ENCODE data around the gene PEMT.
A peak's percentile ranks its signal among the peaks of the same experiment; 100 is the strongest.

PEMT gene

DNA sequence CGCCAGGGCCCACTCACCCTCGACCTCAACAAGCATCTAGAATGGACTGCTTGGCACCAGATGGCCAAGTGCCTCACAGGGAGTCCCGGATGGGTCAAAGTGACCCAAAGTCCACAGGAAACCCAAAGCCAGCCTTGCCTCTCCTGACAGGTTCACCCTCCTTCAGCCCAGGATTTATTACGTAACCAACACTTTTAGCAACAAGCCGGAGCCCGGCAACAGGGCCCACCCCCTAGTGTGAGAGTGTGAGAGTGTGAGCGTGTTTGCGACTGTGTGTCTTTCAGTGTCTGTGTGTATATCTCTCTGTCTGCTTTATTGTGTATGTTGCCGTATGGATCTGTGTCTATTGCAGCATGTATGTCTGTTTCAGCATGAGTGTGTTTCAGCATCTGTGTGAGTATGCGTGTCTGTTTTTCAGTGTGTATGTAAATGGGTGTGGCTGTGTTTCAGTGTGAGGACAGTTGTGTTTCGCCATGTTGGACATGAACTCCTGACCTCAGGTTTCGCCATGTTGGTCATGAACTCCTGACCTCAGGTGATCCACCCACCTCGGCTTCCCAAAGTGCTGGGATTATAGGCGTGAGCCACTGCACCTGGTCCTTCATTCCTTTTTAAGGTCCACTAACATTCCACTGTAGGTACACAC, 13.7 kb upstream of the PEMT start:
- DNase-seq (ENCODE audit: low read depth), result peak; percentile 33

DNA sequence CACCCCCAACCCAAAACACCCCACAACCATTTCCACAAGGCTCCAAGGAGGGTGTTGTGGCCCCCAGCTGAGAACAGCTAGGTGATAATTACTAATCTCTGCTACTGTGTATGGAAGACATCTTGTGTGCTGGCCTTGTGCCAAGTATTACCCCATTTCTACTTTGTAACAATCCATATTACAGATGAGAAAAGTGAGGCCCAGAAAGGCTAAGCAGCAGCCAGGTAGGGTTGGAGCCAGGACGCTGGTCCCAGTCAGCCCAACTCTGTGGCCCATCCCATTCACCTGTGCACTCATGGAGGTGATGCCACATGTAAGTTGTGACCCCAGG, 12.4 kb upstream of the PEMT start:
- no peak for DNase-seq (ENCODE audit: low read depth)

DNA sequence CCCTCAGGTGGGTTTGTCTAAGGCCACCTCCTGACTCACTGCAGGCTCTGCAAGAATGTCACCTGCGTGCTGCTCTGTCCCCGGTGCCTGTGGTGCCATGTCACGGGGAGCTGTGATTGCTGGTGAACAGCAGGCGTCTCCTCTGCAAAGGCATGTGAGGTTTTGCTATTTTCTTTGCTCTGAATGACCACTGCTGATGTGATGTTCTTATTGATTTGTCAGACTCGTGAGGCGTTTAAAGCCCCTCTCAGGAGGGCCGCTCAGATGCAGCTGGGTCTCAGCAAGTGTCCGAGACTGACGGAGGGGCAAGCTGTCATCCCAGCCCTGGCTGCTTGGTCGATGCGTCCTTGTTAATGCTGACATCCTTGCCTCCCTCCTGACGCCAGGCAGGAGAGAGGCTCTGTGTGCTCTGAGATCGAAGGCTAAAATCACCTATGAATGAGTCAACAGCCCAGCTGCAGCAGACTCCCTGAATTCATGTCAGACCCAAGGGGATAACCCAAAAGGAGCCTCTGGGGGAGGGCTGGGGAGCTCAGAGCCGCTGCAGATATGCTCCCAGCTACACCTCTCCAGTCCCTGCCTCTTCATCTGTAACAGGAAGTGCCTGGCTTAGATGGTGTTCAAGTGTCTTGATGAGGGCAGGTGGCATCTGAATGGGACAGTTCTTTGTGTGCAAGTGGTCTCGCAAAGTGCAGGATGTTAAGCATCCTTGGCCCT, 11.8 kb upstream of the PEMT start:
- no peak for DNase-seq (ENCODE audit: low read depth)

DNA sequence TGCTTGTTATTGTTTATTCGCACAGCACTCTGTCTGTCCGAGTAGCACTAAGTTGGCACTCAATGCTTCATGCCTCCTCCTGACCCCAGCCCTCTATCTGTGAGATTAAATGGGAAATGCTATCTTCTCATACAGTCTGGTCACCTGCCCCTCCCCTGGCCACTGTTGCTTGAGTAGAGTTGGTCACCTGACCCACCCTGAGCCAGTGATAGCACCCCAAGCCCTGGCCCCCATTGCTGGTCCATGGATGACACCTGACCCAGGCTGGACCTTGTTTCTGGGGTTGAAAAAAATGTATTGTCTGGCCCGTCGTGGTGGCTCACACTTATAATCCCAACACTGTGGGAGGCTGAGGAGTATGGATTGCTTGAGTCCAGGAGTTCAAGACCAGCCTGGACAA, 8.5 kb upstream of the PEMT start:
- no peak for DNase-seq (ENCODE audit: low read depth)

DNA sequence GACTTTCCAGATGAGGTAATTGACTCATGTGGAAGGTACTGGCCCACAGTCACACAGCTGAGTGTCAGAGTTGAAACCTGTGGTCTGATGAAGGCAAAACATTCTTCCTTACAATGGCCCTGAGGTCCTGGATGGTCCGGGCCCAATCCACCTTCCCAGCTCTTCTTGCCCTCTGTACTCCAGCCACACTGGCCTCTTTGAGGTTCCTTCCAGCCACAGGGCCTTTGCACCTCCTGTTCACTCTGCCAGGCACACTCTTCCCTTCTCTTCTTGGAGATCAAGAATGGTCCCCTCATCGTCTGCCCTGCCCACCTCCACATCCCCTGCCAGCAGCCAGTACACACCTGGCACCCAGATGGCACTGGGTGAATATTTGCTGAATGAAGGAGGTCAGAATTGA, 6.5 kb upstream of the PEMT start:
- DNase-seq (ENCODE audit: low read depth), result no peak

DNA sequence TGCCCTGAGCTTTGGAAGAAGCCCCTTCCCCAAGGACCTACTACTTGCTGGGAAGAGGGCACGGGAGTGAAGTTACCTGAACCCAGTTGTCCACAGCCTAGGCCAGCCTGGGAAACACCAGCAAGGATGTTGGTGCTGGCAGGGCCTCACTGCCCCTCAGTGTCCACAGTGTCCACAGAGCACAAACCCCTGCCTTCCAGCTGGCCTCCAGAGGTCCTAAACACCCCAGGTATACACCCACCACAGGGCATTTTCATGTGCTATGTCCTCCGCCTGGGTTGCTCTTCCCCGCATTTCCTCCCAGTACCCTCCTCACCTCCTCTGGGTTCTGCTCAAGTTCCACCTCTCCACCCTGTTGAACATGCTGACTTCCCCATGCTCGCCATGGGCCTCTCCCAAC, 4.2 kb upstream of the PEMT start:
- no peak for DNase-seq (ENCODE audit: low read depth)

DNA sequence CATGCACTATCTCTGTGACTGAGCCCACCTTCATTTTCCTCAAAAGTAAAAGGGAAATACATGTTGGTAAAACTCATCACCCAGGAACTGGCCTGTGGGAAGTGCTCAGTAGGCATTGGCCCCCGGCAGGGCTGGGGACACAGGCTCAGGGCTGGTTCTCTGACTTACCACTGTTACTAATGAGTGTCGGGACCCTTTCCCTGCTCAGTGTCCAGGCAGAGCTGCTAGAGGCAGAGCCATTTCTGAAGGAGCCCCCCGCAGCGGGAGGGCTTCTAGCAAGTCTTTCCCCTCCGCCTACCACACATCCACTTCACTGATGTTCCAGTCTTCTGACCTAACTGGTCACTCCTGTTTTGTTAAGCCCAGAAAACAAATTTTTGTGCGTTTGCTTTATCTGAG, 1.7 kb upstream of the PEMT start:
- no peak for DNase-seq (ENCODE audit: low read depth)

DNA sequence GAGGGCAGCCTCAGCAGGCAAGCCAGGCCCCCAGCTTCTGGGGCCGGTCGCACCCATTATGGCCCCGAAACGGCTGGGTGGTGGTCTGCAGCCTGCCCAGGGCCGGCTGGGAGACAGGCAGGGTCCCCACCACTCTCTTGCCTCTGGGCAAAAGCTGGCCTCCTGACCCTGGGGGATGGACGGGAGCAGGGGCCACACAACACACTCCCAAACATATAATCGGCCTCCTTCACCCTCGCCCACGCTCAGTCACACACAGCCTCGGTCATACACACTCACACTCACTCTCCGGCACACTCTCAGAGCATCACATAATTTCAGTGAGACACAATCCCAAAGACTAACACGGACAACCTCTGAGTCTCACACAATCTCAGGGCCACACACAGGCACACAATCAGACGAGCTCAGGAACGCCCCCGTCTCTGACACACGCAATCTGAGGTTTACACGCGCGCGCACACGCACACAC, 589 bp downstream of the PEMT start:
- DNase-seq (ENCODE audit: low read depth), result no peak

DNA sequence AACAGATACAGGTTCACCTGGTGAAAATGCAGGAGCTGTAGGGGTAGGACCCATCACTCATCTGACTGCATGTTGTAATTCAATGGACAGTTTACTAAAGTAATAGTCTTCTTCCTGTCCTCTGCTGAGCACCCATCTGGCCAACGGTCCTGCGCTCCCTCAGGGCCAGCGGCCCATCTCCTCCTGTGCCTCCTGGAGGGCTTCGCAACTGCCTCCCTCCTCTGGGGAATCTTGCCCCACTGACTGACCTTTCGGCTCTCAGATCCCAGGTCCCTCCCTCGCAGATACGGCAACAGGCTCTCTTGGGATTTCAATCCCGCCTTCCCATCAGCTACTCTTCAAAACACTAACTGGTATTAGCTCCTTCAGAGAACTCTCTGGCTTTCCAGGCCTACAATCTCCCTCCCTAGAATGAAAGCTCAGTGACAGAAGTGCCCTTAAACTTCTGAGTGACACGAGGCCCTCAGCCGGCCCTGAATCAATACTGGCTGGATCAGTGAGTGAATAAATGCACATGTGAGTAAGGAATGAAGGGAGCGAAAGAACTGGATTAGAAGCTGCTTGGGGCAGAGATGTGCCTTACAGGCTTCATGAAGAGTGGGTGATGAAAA, 1.3 kb downstream of the PEMT start:
- no peak for DNase-seq (ENCODE audit: low read depth)

DNA sequence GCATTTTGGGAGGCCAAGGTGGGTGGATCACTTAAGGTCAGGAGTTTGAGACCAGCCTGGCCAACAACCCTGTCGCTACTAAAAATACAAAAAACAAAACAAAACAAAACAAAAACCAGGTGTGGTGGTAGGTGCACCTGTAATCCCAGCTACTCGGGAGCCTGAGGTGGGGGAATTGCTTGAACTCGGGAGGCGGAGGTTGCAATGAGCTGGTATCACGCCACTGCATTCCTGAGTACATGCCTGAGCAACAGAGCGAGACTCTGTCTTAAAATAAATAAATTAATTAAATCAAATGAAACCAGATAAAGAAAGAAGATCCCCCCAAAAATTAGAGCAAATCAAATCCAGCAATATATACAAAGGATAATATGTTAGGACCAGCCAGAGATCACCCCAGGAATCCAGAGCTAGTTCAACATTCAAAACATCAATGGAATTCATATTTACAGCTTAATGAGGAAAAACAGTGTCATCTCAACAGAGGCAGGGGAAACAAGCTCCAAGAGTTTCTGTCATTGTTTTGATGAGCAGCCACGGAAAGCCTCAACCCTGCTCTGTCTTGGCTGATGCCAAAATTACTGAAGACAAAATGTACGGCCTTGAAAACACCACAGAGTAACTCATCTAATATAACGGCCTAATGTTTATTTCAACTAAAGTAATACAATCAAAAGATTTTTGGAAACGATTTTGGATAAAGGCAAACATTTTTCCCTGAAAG, 3.7 kb downstream of the PEMT start:
- DNase-seq (ENCODE audit: low read depth), result peak; percentile 71

DNA sequence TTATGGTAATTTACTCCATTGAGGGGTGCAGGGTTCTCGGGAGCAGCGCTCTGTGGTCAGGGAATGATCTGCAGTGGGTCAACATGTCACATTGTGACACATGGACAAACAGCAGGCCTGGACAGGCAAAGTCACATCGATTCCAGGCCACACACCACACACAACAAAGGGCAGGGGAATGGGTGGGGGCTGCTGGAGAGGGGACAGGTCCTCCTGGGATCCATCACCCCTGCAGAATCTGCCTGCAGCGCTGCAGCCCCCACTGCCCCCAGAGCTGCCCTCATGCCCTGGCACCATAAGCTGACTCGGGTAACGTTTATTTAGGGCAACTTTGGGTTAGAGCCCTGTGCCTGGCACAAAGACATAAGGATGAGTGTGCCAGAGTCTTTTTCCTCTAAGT, 9.1 kb downstream of the PEMT start:
- DNase-seq (ENCODE audit: low read depth), result no peak

DNA sequence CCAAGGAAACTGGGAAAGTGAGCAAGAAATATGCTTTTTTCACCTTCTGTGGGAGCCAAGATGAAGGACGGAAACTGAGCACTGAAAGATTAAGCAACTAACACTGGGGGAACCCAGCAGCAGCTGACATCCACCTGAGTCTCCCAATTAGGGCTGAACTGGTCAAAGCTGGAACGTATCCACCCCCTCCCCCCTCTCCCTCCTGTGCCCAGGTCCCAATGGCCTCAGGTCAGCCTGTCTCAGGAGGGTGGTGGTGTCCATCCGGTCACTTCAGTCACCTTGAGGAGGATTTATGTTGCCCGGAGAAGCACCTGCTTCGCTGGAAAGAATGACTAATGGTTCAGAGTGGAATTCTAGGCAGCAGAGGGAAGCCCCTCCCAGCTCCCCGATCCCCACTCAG, 10.0 kb downstream of the PEMT start:
- no peak for DNase-seq (ENCODE audit: low read depth)

DNA sequence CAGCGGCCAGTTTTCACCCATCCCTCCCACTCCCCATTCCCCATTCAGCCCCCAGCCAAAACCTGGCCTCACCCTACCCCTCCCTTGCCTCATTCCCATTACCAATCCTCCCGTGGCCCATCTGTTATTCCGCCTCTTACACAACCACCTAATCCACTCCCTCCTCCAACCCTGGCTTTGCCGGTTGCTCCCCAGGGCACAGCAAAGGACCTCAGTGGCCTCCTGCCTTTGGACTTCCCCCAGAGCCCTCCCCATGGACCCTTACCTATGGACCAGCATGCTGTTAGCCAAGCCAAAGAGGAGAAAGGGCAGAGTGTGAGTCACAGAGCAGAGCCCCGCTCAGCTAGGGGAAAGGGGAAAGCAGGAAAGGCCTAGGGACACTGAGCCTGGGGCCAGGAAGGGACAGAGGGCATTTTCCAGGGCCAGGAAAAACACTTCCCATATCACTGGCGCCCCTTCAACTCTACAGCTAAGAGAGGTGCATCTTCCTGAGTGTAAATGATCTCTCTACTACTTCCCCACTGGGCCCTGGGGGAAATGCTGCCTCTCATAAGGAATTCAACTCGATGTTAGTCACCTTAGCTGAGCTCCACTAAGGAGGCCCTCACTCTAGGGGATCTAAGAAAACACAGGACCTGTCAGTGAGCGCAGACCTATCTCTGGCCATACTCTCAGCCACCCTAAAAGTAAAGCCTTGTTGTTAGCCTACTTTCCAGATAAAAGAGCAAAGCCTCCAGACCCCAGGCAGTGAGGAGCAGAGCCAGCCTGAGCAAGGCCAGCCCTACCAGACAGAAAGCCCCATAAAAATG, 10.6 kb downstream of the PEMT start:
- DNase-seq (ENCODE audit: low read depth), result peak; percentile 70

DNA sequence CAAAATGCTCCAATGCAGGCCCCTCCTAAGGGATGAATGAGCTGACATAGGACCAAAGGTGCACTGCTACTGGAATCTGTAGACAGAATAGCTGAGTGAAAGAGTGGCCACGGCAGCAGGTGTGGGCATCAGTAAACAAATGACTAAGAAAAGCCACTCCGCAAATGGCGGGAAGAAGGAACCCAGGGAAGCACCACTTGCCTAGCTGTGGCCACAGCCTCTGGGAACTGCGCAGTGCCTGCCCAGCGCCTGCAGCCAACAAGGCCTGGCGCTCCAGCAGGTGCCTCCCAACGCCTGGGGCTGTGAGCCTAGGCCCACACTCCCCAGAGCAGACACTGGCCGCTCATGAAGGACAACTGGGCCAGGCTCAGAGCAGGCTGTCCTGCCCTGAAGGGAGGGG, 11.8 kb downstream of the PEMT start:
- DNase-seq (ENCODE audit: low read depth), result no peak

DNA sequence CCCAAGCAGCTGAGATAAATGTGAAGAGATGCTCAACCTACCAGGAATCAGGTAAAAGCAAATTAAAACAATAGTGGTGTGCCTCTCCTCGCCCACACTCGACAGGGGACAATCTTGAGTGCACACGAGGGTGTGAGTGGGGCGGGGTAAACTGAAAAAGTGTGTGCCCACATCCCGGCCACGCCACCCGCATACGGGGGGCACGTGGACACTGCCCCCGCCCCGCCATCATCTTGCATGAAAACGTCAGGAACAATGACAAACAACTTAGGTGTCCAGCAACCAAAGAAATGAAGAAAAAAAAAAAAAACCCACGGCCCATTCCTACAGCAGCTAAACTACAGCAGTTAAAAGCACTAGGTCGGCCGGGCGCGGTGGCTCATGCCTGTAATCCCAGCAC, 14.1 kb downstream of the PEMT start:
- DNase-seq (ENCODE audit: low read depth), result no peak

DNA sequence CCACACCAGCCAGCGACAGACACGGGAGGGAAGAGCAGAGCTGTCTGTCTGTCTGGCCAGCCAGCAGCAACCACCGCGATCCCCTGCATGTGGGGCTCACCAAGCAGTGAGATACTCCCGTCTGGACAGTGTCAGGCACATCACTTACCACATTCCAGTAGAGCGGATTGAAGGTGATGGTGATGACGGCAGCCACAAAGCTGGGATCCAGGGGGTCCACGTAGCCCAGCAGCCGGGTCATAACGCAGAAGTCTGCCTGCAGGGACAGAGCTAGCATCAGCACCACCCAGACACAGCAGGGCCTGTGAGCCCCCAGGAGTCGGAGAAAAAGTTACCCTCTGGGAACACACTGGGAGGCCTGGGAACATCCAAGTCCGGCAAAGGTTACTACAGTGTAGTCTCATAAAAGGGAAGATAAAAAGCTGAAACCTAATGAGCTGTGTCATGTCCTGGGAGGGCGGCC, 14.7 kb downstream of the PEMT start:
- DNase-seq (ENCODE audit: low read depth), result no peak

DNA sequence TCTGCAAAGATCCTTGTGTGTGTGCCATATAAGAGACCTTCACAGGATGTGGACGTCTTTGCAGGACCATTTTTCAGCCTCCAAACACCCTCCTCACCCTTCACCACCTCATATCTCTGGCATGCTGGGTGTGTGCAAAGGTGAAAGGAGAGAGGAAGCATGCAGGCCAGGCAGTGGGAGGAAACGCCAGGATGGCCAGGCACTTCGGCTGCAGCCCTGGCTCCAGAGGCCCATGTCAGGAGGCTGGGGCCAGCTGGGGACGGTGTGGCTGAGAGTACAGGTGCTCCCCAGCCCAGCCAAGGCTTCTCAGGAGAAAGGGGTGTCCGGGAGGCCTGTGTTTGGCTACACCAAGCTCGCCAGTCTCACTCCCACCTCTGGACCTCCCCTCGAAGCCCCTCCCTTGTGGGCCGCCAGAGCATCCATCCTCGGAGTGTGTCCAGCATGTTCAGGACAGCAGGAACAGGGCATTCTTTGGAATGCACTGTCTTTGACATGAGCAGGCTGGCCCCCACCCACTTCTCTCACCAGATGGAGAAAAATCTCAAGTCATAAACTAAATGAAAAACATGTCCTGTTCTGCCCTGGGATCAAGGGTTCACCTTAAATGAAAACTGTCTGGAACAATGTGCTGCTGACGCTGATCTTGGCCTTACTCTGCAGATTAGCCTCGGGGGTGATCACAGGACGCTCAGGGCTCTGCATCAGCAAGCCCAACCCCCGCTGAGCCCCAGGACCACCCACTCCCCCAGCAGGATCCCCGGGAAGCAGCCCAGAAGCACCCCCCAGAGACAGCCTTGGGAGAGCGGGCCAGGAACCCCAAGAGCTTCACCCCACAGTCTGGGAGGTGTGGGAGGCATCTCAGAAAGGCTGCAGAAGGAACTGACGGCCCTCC, 15.9 kb downstream of the PEMT start:
- DNase-seq (ENCODE audit: low read depth), result peak; percentile 64

DNA sequence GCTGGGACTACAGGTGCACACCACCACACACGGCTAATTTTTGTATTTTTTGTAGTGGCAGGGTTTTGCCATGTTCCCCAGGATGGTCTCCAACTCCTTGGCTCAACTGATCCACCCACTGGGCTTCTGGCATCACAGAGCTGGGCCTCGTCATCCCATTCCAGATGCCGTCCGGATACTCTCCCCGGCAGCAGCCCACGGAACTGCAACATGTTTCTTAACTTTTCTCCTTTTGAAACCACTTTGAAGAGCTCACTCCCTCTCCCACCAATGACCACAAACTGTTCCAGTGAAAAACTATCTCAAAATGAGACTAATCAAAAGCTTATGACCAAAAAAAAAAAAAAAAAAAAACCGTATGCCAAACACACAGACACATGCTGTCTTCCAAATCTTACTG, 17.6 kb downstream of the PEMT start:
- DNase-seq (ENCODE audit: low read depth), result peak; percentile 86

DNA sequence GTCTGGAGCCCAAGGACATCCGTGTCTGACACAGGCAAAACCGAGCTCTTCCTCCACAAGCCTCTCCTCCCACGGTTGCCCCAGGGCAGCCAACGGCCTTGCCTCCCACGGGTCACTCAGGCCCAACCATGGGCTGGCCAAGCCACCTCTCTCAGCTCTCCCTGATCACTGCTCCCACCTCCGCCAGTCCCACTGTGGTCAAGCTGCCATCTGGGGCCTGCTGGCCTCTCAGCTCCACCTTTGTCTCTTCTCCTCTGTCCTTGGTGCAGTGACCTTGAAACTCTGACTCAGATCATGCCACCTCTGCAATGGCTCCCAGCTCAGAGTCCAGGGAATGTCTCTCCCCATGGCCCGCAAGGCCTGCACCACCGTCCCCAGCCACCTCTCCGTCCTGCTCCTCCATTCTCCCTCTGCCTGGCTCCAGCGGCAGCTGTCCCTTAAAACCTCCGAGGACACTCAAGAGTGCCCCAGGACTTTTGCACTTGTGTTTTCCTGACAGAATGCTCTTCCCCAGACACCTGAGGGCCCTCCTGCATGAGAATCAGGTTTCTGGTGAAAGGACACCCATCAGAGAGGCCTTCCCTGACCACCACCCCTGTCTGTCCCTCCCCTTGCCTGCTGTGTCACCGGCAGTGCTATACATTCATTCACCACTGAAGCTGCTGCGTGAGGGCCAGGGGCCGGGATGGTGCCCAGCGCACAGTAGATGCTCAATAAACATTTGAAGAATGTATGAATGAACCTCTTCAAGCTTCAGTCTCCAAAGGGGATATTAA, 19.3 kb downstream of the PEMT start:
- DNase-seq (ENCODE audit: low read depth), result no peak
